ENCODE data around the gene WDR74. TPM values are rescaled to one million over a fixed set of nuclear protein-coding genes. Genes with fewer than 3 reads are reported as not detected.
"Not testable (repeated sequence)": the region's sequence is repeated elsewhere in the genome, so short reads cannot be mapped to it uniquely, and the experiment has no call there.

The WDR74 gene
- polyA plus RNA-seq, 10 donors, result 25.5 to 35.1 (median 31.0) TPM

DNA sequence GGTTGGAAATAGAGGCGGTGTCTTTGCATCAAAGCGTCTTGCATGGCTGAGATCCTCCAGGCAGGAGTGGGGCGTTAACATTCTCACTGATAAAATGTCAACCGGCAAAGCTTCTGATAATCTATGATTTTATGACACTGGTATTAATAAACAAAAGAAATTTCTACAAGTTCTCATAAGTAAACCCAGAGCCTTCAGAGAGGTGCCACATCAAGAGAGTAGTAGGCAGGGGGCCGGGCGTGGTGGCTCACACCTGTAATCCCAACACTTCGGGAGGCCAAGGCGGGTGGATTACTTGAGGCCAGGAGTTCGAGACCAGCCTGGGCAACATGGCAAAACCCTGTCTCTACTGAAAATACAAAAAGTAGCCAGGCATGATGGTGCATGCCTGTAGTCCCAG, 3.5 kb upstream of the WDR74 start:
- not testable (repeated sequence) for DNase-seq

DNA sequence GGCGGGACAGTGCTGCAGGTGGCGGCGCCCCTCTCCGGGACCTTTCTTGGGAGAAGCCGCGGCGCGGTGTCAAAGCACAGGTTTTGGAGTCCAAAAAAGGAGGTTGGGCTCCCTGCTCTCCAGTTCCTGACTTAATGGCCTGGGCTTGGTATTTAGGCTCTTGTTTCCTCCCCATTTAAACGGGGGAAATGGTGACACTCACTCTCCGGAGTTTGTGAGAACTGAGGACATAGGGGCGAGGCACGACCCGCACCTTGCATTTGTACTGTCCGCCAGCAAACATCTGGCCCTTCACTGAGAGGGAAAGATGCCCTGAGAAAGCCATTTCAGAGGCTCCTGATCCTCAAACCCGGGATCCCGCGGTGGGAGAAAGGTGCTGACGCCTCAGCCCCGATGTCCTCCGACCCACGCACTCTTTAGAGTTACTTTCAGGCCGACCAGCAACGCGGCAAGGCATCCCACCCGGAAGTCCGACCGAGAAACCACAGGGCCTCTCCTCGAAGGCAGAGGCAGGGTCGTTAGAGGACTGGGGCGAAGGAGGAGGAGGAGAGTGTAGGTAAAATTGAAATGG, 2.9 kb upstream of the WDR74 start:
- DNase-seq, result no peak

DNA sequence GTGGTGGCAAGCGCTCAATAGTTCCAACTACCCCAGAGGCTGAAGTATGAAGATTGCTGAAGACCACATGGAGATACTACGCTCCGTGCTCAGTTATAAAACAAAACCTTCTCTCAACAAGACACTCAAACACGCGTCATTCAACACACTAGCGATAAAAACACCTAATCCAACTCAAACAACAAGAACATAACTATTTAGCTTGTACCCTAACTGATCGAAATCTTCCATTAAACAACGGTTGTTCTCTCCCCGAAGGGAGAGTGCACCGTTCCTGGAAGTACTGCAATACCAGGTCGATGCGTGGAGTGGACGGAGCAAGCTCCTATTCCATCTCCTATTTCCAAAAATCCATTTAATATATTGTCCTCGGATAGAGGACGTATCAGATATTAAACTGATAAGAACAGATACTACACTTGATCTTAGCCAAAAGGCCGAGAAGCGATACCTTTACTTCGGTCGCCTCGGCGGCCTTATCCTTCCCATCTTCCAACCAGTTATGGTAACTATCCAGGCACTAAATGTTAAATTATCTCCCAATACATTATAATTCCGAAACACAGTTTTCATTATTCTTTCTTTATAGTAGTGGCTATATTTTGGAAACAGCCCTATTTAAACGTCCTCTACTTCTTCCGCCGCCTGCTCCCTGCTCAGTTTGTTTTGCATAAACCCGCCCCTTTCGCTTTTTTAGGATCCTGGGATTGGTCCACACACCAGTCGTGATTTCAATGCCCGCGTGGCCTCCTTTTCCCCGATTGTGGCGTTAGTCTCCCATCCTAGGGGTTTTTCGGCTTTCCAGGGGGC, 2.2 kb upstream of the WDR74 start:
- DNase-seq, result peak; percentile 94 to 99 (median 98)

DNA sequence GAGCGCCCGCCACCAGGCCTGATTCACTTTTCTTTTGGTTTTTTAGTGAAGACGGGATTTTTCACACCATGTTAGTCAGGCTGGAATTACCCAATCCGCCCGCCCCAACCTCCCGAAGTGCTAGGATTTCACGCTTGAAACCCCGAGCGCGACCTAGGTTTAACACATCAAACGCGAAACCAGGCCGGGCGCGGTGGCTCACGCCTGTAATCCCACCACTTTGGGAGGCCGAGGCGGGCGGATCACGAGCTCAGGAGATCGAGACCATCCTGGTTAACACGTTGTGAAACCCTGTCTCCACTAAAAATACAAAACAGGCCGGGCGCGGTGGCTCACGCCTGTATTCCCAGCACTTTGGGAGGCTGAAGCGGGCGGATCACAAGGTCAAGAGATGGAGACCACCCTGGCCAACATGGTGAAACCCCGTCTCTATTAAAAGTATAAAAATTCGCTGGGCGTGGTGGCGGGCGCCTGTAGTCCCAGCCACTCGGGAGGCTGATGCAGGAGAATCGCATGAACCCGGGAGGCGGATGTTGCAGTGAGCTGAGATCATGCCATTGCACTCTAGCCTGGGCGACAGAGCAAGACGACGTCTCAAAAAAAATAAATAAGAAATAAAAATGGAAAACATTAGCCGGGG, 1.5 kb upstream of the WDR74 start:
- DNase-seq, result peak in 2 of 3 donors; percentile 77 to 88

DNA sequence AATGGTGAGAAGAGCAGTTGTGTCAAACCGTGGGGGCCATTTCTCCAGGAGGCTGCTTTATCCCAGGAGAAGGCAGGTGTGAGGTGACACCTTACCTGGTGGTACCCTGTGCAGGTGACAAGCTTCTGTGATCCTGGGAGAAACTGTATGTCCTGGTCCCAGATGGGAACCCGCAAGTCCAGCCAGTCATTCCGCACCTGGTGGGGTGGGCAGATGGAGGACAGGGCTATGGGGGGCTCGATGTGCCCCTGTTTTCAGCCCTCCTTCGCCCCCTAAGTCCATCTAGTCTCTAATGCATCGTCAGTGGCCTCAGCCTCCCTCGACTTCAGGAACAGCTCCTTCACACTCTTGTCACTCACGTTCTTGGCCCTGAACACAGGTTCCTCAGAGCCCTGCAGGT, 4.1 kb downstream of the WDR74 start:
- DNase-seq, result no peak

DNA sequence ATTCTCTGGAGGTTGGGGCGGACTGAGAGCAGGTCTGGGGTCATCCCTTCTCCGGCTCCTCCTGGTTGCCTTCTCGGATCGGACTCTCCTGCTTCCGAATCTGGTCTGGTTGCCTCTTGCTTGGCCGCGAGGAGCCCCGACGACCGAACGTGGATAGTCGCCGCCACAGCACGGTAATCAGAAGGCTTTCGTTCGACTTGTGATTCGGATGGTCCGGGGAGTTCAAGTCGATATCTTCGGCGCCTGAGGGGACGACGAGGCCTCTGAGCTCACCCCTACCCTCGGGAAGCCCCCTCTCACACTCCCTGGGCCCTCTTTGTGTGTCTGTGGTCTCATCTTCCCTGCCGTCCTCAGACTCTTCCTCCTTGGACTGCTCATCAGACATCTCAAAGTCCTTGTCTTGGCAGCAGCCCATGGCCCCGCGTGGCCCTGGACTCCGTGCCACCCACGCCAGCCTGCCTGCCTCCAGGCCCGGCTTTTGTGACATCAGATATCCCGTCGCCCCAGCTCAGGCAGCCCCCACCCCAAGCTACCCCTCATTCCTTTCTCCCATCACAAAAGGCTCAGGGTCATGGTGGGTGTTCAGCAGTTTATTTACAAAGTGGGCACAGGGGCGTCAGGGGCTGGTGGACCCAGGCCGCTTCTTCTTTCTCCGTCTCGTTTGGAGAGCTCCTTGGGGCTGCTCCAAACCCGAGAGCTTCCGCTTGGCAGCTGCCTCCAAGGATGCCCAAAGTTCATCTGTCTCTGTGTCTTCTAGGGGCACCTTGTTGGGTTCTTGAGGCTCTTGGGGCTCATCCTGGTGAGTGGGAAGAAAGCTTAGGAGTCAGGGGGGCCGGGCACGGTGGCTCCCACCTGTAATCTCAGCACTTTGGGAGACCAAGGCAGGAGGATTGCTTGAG, 6.8 kb downstream of the WDR74 start, which contains the start of gene TEX54:
Gene TEX54 (minus strand): TSS at position 506 of the 899 bp plus-strand sequence.
- DNase-seq, result no peak

DNA sequence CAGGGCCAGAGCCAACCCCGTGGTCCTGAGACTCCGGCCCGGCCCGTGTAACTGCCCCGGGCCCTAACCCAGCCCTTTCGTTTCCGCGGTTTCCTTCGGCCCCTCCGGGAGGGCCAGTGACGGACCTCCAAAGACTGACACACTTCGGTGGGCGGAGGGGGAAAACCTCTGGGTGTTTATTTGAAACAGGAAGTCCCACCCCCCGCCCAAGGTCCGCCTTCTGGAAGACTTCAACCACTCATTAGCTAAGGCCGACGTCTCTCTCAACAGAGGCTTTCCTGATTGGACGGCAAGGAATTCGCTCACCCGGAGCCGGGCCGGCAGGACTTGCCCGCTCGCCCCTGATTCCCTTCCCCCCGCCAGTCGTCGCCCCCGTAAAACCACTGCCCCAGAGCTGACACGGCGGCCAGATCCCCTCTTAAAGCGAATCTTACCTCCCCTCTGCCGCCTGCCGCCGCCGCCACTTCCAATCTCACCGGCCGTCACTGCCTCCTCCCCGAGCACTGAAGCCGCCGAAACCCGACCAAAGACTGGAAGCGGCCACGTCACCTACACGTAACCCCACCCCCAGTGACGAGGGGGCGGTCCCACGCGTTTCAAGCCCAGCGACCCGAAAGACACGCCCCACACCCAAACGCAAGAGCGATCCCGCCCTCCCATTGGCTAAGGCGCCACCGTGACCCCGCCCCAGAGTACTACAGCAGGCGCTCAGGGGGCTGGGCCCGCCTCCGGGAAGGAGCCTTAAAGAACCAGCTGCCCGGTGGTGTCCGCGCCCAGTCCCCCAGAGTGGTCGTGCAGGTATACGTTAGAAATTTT, 7.7 kb downstream of the WDR74 start, which contains the start of gene STX5:
Gene STX5 (minus strand): TSS at position 532 of the 816 bp plus-strand sequence. CDS start 808 bp downstream, outside the sequence.
- DNase-seq, result peak; percentile 99 to 100 (median 99)

DNA sequence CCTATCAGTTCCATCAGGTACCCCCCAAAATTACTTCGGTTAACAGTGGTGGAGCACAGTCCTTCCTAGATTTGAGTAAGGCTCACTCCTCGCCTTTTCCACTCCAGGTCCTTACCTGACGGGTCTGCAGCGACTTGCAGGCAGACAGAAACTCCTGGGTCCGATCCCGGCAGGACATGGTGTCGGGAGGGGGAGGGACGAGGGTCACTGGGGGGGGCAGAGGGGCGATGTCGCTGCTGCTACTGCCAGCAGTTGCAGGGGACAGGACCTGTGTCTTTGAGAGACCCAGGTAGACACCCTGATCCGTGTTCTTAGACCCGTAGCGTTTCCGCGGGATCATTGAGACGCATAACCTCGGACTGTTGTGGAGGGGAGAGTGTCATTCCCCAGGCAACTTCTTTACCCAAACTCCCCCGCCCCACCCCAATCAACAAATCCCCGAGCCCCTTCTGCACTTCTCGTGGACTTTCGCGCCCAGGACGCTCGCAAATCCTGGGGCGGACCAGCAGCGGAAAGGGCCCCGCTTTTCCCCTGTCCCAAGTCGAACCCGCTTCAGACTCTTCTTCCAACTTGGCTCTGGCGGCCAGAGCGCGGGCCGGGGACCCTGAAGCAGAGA, 8.4 kb downstream of the WDR74 start:
- DNase-seq, result peak in 1 of 3 donors; percentile 47

DNA sequence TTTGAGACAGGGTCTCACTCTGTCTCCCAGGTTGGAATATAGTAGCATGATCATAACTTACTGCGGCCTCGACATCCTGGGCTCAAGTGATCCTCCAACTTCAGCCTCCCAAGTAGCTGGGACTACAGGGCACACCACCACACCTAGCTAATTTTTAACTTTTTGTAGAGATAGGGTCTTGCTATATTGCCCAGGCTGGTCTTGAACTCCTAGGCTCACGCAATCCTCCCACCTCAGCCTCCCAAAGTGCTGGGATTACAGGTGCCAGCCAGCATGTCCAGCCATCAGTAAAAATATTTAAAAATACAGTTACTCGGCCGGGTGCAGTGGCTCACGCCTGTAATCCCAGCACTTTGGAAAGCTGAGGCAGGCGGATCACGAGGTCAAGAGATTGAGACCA, 11.3 kb downstream of the WDR74 start:
- not testable (repeated sequence) for DNase-seq

DNA sequence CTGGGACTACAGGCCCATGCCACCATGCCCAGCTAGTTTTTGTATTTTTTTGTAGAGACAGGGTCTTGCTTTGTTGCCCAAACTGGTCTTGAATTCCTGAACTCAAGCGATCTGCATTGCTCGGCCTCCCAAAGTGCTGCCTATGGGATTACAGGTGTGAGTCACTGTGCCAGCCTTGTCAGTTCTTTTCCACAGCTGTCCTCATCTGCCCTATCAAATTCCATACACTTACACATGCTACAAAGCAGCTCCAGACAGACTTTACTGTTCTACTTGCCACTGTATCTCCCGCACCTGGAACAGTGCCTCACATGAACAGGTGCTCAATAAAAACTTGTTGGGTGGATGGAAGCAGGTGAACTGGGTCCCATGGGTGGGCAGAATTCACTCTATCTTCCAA, 15.7 kb downstream of the WDR74 start:
- no peak for DNase-seq

DNA sequence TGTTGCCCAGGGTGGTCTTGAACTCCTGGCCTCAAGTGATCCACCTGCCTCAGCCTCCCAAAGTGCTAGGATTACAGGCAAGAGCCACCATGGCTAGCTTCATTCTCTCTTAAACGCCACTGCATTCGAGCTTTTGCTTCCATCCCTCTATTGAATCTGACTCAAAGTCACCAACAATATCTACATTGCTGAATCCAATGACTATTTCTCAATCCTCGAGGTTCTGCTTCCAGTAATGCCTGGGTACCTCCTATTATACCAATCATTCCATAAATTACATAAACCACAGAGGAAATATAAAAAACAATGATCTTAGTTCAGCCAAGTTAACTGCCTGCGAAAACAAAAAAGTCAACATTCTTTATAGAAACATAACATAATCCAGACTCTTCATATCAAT, 22.3 kb downstream of the WDR74 start:
- no peak for DNase-seq

DNA sequence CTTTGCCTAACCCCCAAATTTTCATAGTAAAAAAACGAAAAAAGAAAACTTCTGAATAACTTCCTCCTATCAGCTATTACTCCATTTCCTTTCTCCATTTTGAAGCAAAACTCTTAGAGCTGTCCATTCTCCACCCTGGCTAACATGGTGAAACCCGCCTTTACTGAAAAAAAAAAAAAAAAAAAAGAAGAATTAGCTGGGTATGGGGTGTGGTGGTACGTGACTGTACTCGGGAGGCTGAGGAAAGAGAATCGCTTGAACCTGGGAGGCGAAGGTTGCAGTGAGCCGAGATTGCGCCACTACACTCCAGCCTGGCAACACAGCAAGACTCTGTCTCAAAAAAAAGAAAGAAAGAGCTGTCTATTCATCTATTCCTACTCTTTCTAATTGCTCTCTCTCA, 22.8 kb downstream of the WDR74 start:
- no peak for DNase-seq

DNA sequence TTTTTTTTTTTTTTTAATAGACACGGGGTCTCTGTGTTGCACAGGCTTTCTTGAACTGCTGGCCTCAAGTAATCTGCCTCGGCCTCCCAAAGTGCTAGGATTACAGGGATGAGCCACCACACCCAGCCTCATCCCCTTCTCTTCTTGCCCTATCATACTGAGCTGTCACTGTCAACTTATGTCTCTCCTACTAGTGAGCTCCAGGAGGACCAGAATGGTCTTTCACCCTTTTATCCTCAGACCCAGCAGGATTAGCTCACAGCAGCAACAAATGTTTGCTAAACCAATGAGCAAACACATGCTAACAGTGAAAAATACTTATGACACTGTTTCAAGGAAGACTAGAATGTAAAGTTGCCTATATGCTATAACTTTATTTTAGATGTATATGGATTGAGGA, 27.7 kb downstream of the WDR74 start:
- no peak for DNase-seq

DNA sequence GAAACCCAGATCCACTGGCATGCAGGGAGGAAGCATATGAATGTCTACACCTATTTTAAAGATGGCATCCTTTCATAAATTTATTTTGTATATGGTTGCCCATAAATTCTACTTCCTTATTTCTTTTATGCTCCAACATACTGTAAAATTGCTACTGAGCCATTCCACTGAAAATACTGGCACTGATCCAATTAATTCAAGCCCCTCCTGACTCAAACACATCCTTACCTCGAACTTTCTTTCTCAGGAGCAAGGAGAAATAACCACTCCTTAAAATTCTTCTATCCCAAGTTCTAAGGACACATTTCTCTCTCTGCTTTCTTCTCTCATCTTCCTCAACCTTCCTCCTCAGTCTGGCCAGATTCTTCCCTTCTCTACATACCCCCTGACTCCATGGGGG, 28.6 kb downstream of the WDR74 start:
- DNase-seq, result no peak

DNA sequence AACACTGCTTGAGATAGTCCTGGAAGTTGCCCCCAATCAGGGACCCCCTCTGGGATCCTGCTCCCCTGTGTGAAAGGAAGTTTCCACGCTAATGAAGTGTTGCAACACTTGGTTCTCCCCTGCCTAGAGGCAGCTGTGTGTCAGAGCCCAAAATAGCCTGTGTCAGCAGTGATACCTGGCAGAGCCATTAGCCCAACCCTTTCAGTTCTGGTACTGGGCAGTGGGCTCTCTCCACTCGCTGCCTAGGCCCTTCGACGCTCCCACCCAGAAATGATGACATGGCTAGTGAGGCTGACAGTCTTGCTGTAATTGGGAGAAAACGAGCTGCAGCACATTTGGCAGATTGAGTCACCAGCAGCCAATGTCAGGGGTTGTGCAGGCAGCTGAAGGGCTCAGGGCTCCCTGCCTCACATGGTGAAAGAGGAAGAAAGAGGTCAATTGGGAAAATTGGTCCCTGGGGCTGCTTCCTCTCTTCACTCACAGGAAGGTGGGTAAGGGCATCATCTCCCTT, 32.7 kb downstream of the WDR74 start:
- peak in 1 of 3 donors; percentile 32 for DNase-seq

DNA sequence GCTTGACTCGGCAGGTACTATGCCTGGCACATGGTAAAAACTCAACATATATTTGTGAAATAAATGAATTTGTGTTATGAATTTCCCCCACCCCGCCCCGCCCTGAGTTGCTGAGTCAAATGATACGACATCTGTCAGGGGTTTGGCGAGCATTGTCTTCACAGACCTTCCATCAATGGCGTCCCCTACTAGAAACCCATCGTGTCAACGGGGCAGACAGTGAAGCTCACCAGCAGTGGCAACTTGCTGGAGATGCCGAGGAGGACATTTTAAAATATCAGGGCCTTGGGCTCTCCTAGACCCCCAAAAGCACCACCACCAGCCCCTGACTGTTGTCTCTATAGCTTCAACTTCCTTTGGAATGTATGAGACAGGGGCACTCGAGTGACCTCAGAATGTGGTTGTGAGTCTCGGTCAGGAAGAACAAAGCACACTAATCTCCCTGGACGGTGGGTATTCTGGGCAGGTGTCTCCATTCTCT, 33.4 kb downstream of the WDR74 start:
- no peak for DNase-seq

DNA sequence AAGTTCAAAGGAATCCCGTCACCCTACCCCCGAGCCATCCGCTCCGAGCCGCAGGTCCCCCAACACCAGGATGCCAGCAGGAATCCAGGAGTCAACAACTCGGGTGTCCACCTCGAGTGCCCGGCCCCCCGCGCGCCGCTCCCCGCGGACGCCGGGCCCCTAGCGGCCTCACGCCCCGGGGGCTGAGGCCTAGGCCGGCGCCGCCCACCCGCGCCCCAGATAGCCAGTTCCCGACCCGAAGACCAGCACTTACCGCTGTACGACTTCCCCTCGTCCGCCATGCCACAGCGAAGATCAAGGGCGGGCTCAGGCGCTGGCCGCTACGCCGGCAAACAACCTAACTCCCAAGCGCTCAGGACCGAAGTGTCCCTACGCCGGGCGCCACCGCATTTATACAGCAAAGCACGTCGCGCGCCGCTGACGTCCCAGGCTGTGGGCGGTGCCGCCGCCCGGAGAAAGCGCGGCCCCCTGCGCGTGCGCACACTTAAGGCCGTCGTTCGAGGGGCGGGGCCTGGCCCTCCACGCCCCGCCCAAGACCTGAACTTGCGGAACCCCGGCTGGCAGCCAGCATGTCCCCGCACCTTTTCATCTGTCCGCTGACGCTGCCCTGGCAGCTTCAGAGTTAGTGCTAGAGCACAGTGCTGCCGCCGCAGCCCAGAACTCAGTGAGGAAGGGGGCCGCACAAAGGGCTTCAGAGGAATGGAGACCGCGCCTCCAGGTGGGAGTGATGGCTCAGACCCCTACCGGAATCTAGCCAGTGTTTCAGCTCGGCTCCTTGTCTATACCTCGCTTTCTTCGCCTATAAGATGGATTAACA, 34.1 kb downstream of the WDR74 start, which contains the start of gene NXF1:
Gene NXF1 (minus strand): TSS at position 365 of the 817 bp plus-strand sequence. CDS start 84 bp downstream, at position 281.
- DNase-seq, result peak; percentile 94 to 98 (median 98)

DNA sequence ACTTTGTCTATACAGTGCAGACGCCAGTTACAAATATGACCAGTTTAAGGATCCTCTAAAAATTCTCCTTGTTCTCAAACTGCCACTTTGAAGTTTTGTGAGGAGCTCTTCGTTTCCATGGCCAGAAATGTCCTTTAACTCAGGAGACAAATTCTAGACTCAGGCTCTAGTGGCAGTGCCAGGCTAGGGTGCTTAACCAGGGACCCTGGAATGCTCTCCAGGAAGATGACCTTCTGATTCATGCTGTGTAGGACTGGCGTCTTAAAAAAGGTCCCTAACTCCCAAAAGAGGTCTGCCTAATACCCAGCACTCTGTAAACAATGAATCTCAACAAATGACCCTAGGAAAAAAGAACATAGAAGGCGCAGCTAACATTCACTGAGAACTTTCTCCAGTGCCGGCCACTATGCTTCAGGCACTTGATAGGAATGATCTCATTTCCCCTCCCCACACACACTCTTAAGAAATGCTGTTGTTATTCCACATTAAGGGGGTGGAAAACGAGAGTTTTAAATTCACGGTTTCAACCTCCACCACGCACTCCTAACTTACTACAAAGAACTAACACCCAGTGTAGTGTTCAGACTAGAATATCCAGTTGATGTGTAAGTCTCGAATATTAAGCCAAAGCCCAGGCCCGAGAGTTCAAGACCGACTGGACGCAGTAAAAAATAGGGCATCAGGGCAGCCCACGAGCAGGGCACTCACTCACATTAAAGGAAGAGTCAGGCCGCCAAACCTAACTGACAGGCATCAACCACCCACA, 34.9 kb downstream of the WDR74 start:
- DNase-seq, result peak in 1 of 3 donors; percentile 9

All from muscle of back (tissue), 11 donors.